Astrocyte (in vitro differentiated cells and primary cell): ENCODE results near the gene KRT39. TPM values are rescaled to one million over a fixed set of nuclear protein-coding genes. Genes with fewer than 3 reads are reported as not detected.

Experiments
- DNase-seq: peaks from one replicate; pipeline ENCODE4 v3.0.0-alpha.2; 2010; ENCODE audit warnings: low read depth
- FAIRE-seq: peaks from 2 replicates; lab custom pipeline; 2011; peaks lifted over from hg19 to GRCh38; lab: Jason Lieb, UNC
- H2AFZ ChIP-seq: 2 replicates; pipeline ENCODE4 v1.6.0; 2012; ENCODE audit warnings: low read depth, low read length, inconsistent platforms
- H3K27ac ChIP-seq: 2 replicates; pipeline ENCODE4 v1.5.1; 2011; ENCODE audit warnings: low read depth, low read length, inconsistent platforms
- H3K27me3 ChIP-seq: 2 replicates; pipeline ENCODE4 v1.6.0; 2011; ENCODE audit warnings: low read length, inconsistent platforms; ENCODE audit not compliant: insufficient read depth
- H3K36me3 ChIP-seq: 2 replicates; pipeline ENCODE4 v1.5.1; 2011; ENCODE audit warnings: low read length, inconsistent platforms; ENCODE audit not compliant: insufficient read depth
- H3K4me1 ChIP-seq: 2 replicates; pipeline ENCODE4 v1.5.1; 2011; ENCODE audit warnings: low read length, inconsistent platforms; ENCODE audit not compliant: insufficient read depth
- H3K4me2 ChIP-seq: 2 replicates; pipeline ENCODE4 v1.6.0; 2012; ENCODE audit warnings: low read length, inconsistent platforms
- H3K4me3 ChIP-seq: 2 replicates; pipeline ENCODE4 v1.5.1; 2011; ENCODE audit warnings: low read depth, mild to moderate bottlenecking, low read length, inconsistent platforms; ENCODE audit not compliant: insufficient read depth
- H3K79me2 ChIP-seq: 2 replicates; pipeline ENCODE4 v1.6.0; 2012; ENCODE audit warnings: mild to moderate bottlenecking, low read length, inconsistent platforms; ENCODE audit not compliant: insufficient read depth
- H3K9ac ChIP-seq: 2 replicates; pipeline ENCODE4 v1.6.0; 2012; ENCODE audit warnings: mild to moderate bottlenecking, low read length, inconsistent platforms
- H3K9me3 ChIP-seq: 2 replicates; pipeline ENCODE4 v1.5.1; 2012; ENCODE audit warnings: low read depth, mild to moderate bottlenecking, low read length, inconsistent platforms; ENCODE audit not compliant: insufficient read depth
- H4K20me1 ChIP-seq: 2 replicates; pipeline ENCODE4 v1.6.0; 2012; ENCODE audit warnings: low read length, inconsistent platforms; ENCODE audit not compliant: insufficient read depth
- H3K27ac Mint-ChIP-seq: one replicate; pipeline ENCODE4 v1.8.0; 2021; ENCODE audit warnings: mild to moderate bottlenecking, mixed read lengths; ENCODE audit not compliant: unreplicated experiment
- H3K27me3 Mint-ChIP-seq: one replicate; pipeline ENCODE4 v1.8.0; 2021; ENCODE audit warnings: low read depth, mixed read lengths; ENCODE audit not compliant: unreplicated experiment
- H3K36me3 Mint-ChIP-seq: one replicate; pipeline ENCODE4 v1.8.0; 2021; ENCODE audit warnings: low read depth, mixed read lengths; ENCODE audit not compliant: unreplicated experiment
- H3K4me1 Mint-ChIP-seq: one replicate; pipeline ENCODE4 v1.8.0; 2021; ENCODE audit warnings: low read depth, mixed read lengths; ENCODE audit not compliant: unreplicated experiment
- H3K4me3 Mint-ChIP-seq: one replicate; pipeline ENCODE4 v1.8.0; 2021; ENCODE audit warnings: mild to moderate bottlenecking, moderate library complexity, mixed read lengths; ENCODE audit not compliant: unreplicated experiment
- H3K9me3 Mint-ChIP-seq: one replicate; pipeline ENCODE4 v1.8.0; 2021; ENCODE audit warnings: mild to moderate bottlenecking, mixed read lengths; ENCODE audit not compliant: unreplicated experiment
- CTCF ChIP-seq: IDR thresholded peaks from 2 replicates; pipeline ENCODE4 v1.5.1; 2011; ENCODE audit warnings: low read depth, mild to moderate bottlenecking, inconsistent platforms, low read length, moderate library complexity; ENCODE audit not compliant: insufficient read depth
- EZH2 ChIP-seq: IDR thresholded peaks from 2 replicates; pipeline ENCODE4 v1.6.1; 2012; ENCODE audit warnings: mild to moderate bottlenecking, low read length, inconsistent platforms; ENCODE audit not compliant: insufficient read depth
- total RNA-seq: library from RNA; stranded (reverse); gene quantifications from 2 replicates; pipeline ENCODE4 v1.2.1, GENCODE V29; 2021

KRT39 gene
- total RNA-seq, 1 donor from 2014 or later = not detected

GRCh38 chr17:41004397-41004796 is 37.6 kb upstream of the KRT39 start:
- Mint-ChIP-seq H3K36me3 (no peaks in the 10 kb centered on the region), H3K4me1 (no peaks in the 10 kb centered on the region), H3K27ac (no peak overlapping the region), H3K27me3 (peaks cover 2% of the 10 kb centered on the region), H3K4me3 (no peak overlapping the region), H3K9me3 (no peaks in the 10 kb centered on the region)
- TF ChIP-seq EZH2 = no peak
- TF ChIP-seq CTCF = no peak
- no peaks in the 10 kb centered on the region for H3K79me2 ChIP-seq
- H3K36me3 ChIP-seq = no peaks in the 10 kb centered on the region
- no peak overlapping the region for H3K4me2 ChIP-seq
- H3K27ac ChIP-seq = no peak overlapping the region
- H4K20me1 ChIP-seq = no peaks in the 10 kb centered on the region
- H2AFZ ChIP-seq = no peak overlapping the region
- no peaks in the 10 kb centered on the region for H3K27me3 ChIP-seq
- no peaks in the 10 kb centered on the region for H3K4me1 ChIP-seq
- FAIRE-seq (no peak), DNase-seq (no peak)
- H3K9me3 ChIP-seq = no peaks in the 10 kb centered on the region
- no peak overlapping the region for H3K4me3 ChIP-seq
- H3K9ac ChIP-seq = no peak overlapping the region

GRCh38 chr17:41003926-41004325 is 37.2 kb upstream of the KRT39 start:
- H2AFZ ChIP-seq = no peak overlapping the region
- Mint-ChIP-seq H3K36me3 (no peaks in the 10 kb centered on the region), H3K4me1 (no peaks in the 10 kb centered on the region), H3K27me3 (peaks cover 2% of the 10 kb centered on the region), H3K27ac (no peak overlapping the region), H3K4me3 (no peak overlapping the region), H3K9me3 (no peaks in the 10 kb centered on the region)
- H3K4me3 ChIP-seq = no peak overlapping the region
- FAIRE-seq = no peak
- no peaks in the 10 kb centered on the region for H3K9me3 ChIP-seq
- no peaks in the 10 kb centered on the region for H4K20me1 ChIP-seq
- TF ChIP-seq CTCF (no peak), EZH2 (no peak)
- H3K4me2 ChIP-seq = no peak overlapping the region
- no peak for DNase-seq
- H3K27me3 ChIP-seq = no peaks in the 10 kb centered on the region
- no peak overlapping the region for H3K27ac ChIP-seq
- H3K4me1 ChIP-seq = no peaks in the 10 kb centered on the region
- no peak overlapping the region for H3K9ac ChIP-seq
- H3K36me3 ChIP-seq = no peaks in the 10 kb centered on the region
- no peaks in the 10 kb centered on the region for H3K79me2 ChIP-seq

GRCh38 chr17:41002814-41003213 is 36.1 kb upstream of the KRT39 start:
- Histone ChIP-seq H3K27ac (no peak overlapping the region), H3K9me3 (no peaks in the 10 kb centered on the region), H3K36me3 (no peaks in the 10 kb centered on the region), H3K4me2 (no peak overlapping the region), H2AFZ (no peak overlapping the region), H3K4me1 (no peaks in the 10 kb centered on the region), H3K79me2 (no peaks in the 10 kb centered on the region), H3K4me3 (no peak overlapping the region), H3K27me3 (no peaks in the 10 kb centered on the region), H3K9ac (no peak overlapping the region), H4K20me1 (no peaks in the 10 kb centered on the region)
- TF ChIP-seq CTCF (no peak), EZH2 (no peak)
- FAIRE-seq (peak; percentile 59), DNase-seq (no peak)
- Mint-ChIP-seq H3K4me3 (no peak overlapping the region), H3K27ac (no peak overlapping the region), H3K9me3 (no peaks in the 10 kb centered on the region), H3K4me1 (no peaks in the 10 kb centered on the region), H3K27me3 (peaks cover 2% of the 10 kb centered on the region), H3K36me3 (no peaks in the 10 kb centered on the region)
